ENCODE results near the gene PCBP2. TPM values are rescaled to one million over a fixed set of nuclear protein-coding genes. Genes with fewer than 3 reads are reported as not detected.
"Not testable (repeated sequence)": the region's sequence is repeated elsewhere in the genome, so short reads cannot be mapped to it uniquely, and the experiment has no call there.

Gene PCBP2
- total and polyA plus RNA-seq, 2 experiments from 2014 or later: 132 to 389 TPM

GRCh38 chr12:53441040-53441833 lies 10.7 kb upstream of the PCBP2 start, which contains the start of gene PRR13:
TSS of gene PRR13 (plus strand) at chr12:53441734. CDS start at chr12:53442715, 981 bp downstream.
- Histone ChIP-seq H3K4me2 (peak within 1 kb of the TSS; percentile 82), H2AFZ (peak within 1 kb of the TSS; percentile 64), H3K79me2 (peaks cover 32% of the 10 kb centered on the region), H3K4me1 (ENCODE audit: insufficient read depth) (peaks cover 11% of the 10 kb centered on the region), H3K36me3 (replicated peaks; ENCODE audit: insufficient read depth, low read depth) (no peaks in the 10 kb centered on the region), H3K9me2 (replicated peaks; ENCODE audit: insufficient read depth) (no peaks in the 10 kb centered on the region), H3K27me3 (no peaks in the 10 kb centered on the region), H4K20me1 (ENCODE audit: insufficient read depth, poor library complexity, severe bottlenecking) (no peaks in the 10 kb centered on the region), H3K9me3 (ENCODE audit: low read depth) (no peaks in the 10 kb centered on the region), H3K27ac (peak within 1 kb of the TSS; percentile 94), H3K4me3 (peak within 1 kb of the TSS; percentile 43)
- WGBS (ENCODE audit: low lambda C conversion rate, missing lambda C conversion rate): 2% methylated on average over 26 of the region's 31 CpGs
- peak; percentile 100 for DNase-seq (ENCODE audit: low spot score)
- no peak for TF ChIP-seq EZH2phosphoT487 (IDR thresholded peaks at IDR 0.05; ENCODE audit: low read depth, severe bottlenecking, unreplicated experiment)
- TF ChIP-seq EZH2 (IDR thresholded peaks at IDR 0.05; ENCODE audit: borderline replicate concordance): no peak
- TF ChIP-seq CTCF (IDR thresholded peaks at IDR 0.05; ENCODE audit: poor library complexity): no peak

- WGBS (ENCODE audit: low lambda C conversion rate, missing lambda C conversion rate): 69% methylated on average over 3 of the region's 4 CpGs
- H3K4me3 ChIP-seq: no peak overlapping the region
- H3K27ac ChIP-seq: peak overlapping the region; percentile 64
- H4K20me1 ChIP-seq (ENCODE audit: insufficient read depth, poor library complexity, severe bottlenecking): no peaks in the 10 kb centered on the region
- no peak overlapping the region for H2AFZ ChIP-seq
- no peaks in the 10 kb centered on the region for H3K9me2 ChIP-seq (replicated peaks; ENCODE audit: insufficient read depth)
- peaks cover 38% of the 10 kb centered on the region for H3K79me2 ChIP-seq
- H3K9me3 ChIP-seq (ENCODE audit: low read depth): no peaks in the 10 kb centered on the region
- peak; percentile 63 for DNase-seq (ENCODE audit: low spot score)
- H3K27me3 ChIP-seq: no peaks in the 10 kb centered on the region
- TF ChIP-seq EZH2phosphoT487 (IDR thresholded peaks at IDR 0.05; ENCODE audit: low read depth, severe bottlenecking, unreplicated experiment) (no peak), CTCF (IDR thresholded peaks at IDR 0.05; ENCODE audit: poor library complexity) (no peak), EZH2 (IDR thresholded peaks at IDR 0.05; ENCODE audit: borderline replicate concordance) (no peak)
- peak overlapping the region; percentile 82 for H3K4me2 ChIP-seq
- no peaks in the 10 kb centered on the region for H3K36me3 ChIP-seq (replicated peaks; ENCODE audit: insufficient read depth, low read depth)
- peaks cover 11% of the 10 kb centered on the region for H3K4me1 ChIP-seq (ENCODE audit: insufficient read depth)
Observed at GRCh38 chr12:53443955-53444354, 7.9 kb upstream of the PCBP2 start.

GRCh38 chr12:53444593-53445325 lies 7.1 kb upstream of the PCBP2 start:
- H3K4me1 ChIP-seq (ENCODE audit: insufficient read depth): peaks cover 11% of the 10 kb centered on the region
- H3K9me2 ChIP-seq (replicated peaks; ENCODE audit: insufficient read depth); H4K20me1 ChIP-seq (ENCODE audit: insufficient read depth, poor library complexity, severe bottlenecking); H3K4me3 ChIP-seq; DNase-seq (ENCODE audit: low spot score); H3K9me3 ChIP-seq (ENCODE audit: low read depth); H3K27me3 ChIP-seq; H2AFZ ChIP-seq; H3K36me3 ChIP-seq (replicated peaks; ENCODE audit: insufficient read depth, low read depth): not testable (repeated sequence)
- H3K27ac ChIP-seq: peak overlapping the region; percentile 64
- 87% methylated on average over 11 of the region's 11 CpGs for WGBS (ENCODE audit: low lambda C conversion rate, missing lambda C conversion rate)
- peak overlapping the region; percentile 82 for H3K4me2 ChIP-seq
- H3K79me2 ChIP-seq: peaks cover 38% of the 10 kb centered on the region

GRCh38 chr12:53450936-53451335 lies 966 bp upstream of the PCBP2 start:
- no peak overlapping the region for H3K4me3 ChIP-seq
- 91% methylated on average over 7 of the region's 7 CpGs for WGBS (ENCODE audit: low lambda C conversion rate, missing lambda C conversion rate)
- no peak overlapping the region for H3K27ac ChIP-seq
- H3K4me2 ChIP-seq: no peak overlapping the region
- H3K36me3 ChIP-seq (replicated peaks; ENCODE audit: insufficient read depth, low read depth): no peaks in the 10 kb centered on the region
- H4K20me1 ChIP-seq (ENCODE audit: insufficient read depth, poor library complexity, severe bottlenecking): peaks cover 33% of the 10 kb centered on the region
- H3K4me1 ChIP-seq (ENCODE audit: insufficient read depth): peaks cover 11% of the 10 kb centered on the region
- H3K9me2 ChIP-seq (replicated peaks; ENCODE audit: insufficient read depth): no peaks in the 10 kb centered on the region
- no peaks in the 10 kb centered on the region for H3K27me3 ChIP-seq
- no peak for TF ChIP-seq EZH2 (IDR thresholded peaks at IDR 0.05; ENCODE audit: borderline replicate concordance)
- no peak overlapping the region for H2AFZ ChIP-seq
- DNase-seq (ENCODE audit: low spot score): no peak
- no peaks in the 10 kb centered on the region for H3K9me3 ChIP-seq (ENCODE audit: low read depth)
- peaks cover 43% of the 10 kb centered on the region for H3K79me2 ChIP-seq

Measured in hepatocyte (in vitro differentiated cells).